ENCODE results near the gene COX17.

COX17 gene

GRCh38 chr3:119690043-119690656 lies 12.9 kb upstream of the COX17 start:
- Histone ChIP-seq H3K4me1 (ENCODE audit: control insufficient read depth, insufficient read depth, low read depth, low read length) (no peaks in the 10 kb centered on the region), H3K27me3 (ENCODE audit: control insufficient read depth in 1 of 2, insufficient read depth in 1 of 2, low read length in 2 of 2) (peaks cover 0 to 3% of the 10 kb centered on the region in 2 experiments), H3K9ac (ENCODE audit: low read length) (no peak overlapping the region), H3K14ac (ENCODE audit: low read length in 2 of 2) (no peak overlapping the region), H3K4ac (ENCODE audit: low read depth in 1 of 2, low read length in 2 of 2) (no peak overlapping the region), H3K23ac (ENCODE audit: low read length in 2 of 2) (no peak overlapping the region), H2AK5ac (ENCODE audit: low read length, severe bottlenecking) (no peak overlapping the region), H3K27ac (ENCODE audit: low read length, poor library complexity, severe bottlenecking) (no peak overlapping the region), H3K18ac (ENCODE audit: low read depth in 1 of 2, low read length in 2 of 2) (no peak overlapping the region), H4K8ac (ENCODE audit: low read length) (no peak overlapping the region), H4K91ac (ENCODE audit: low read length) (no peak overlapping the region), H2BK15ac (ENCODE audit: low read depth, poor library complexity, severe bottlenecking) (no peak overlapping the region), H2BK5ac (ENCODE audit: low read depth, low read length, poor library complexity, severe bottlenecking) (no peak overlapping the region), H3K4me2 (ENCODE audit: low read length, poor library complexity, severe bottlenecking) (no peak overlapping the region), H2BK12ac (ENCODE audit: low read length in 2 of 2) (no peak overlapping the region), H3K9me3 (ENCODE audit: control insufficient read depth, low read length) (no peaks in the 10 kb centered on the region), H2AFZ (ENCODE audit: low read depth, low read length) (no peak overlapping the region), H3K79me1 (replicated peaks; ENCODE audit: low read length, poor library complexity, severe bottlenecking) (no peaks in the 10 kb centered on the region), H3K4me3 (ENCODE audit: insufficient read depth in 1 of 2, low read depth in 1 of 2, low read length in 2 of 2) (no peak overlapping the region), H3K36me3 (ENCODE audit: control insufficient read depth in 1 of 2, insufficient read depth in 2 of 2, low read depth in 1 of 2, low read length in 2 of 2) (no peaks in the 10 kb centered on the region), H2BK120ac (ENCODE audit: low read depth, low read length) (no peak overlapping the region)
- WGBS: 79% methylated on average over 2 of the region's 4 CpGs
- peak; percentile 48 for DNase-seq

GRCh38 chr3:119683421-119683820 lies 6.2 kb upstream of the COX17 start:
- WGBS: no CpG with 5 or more reads among the region's 1 CpG
- H2BK120ac ChIP-seq (ENCODE audit: low read depth, low read length): no peak overlapping the region

GRCh38 chr3:119681279-119681678 lies 4.1 kb upstream of the COX17 start:
- Histone ChIP-seq H3K27ac (ENCODE audit: low read length, poor library complexity, severe bottlenecking) (no peak overlapping the region), H2BK5ac (ENCODE audit: low read depth, low read length, poor library complexity, severe bottlenecking) (no peak overlapping the region), H3K27me3 (ENCODE audit: control insufficient read depth in 1 of 2, insufficient read depth in 1 of 2, low read length in 2 of 2) (peaks cover 0 to 4% of the 10 kb centered on the region in 2 experiments), H3K79me1 (replicated peaks; ENCODE audit: low read length, poor library complexity, severe bottlenecking) (peaks cover 2% of the 10 kb centered on the region), H3K9ac (ENCODE audit: low read length) (no peak overlapping the region), H2AK5ac (ENCODE audit: low read length, severe bottlenecking) (no peak overlapping the region), H2BK15ac (ENCODE audit: low read depth, poor library complexity, severe bottlenecking) (no peak overlapping the region), H2BK120ac (ENCODE audit: low read depth, low read length) (no peak overlapping the region), H3K36me3 (ENCODE audit: control insufficient read depth in 1 of 2, insufficient read depth in 2 of 2, low read depth in 1 of 2, low read length in 2 of 2) (no peaks in the 10 kb centered on the region), H3K4me3 (ENCODE audit: insufficient read depth in 1 of 2, low read depth in 1 of 2, low read length in 2 of 2) (no peak overlapping the region), H3K18ac (ENCODE audit: low read depth in 1 of 2, low read length in 2 of 2) (no peak overlapping the region), H2AFZ (ENCODE audit: low read depth, low read length) (no peak overlapping the region), H2BK12ac (ENCODE audit: low read length in 2 of 2) (no peak overlapping the region), H4K8ac (ENCODE audit: low read length) (no peak overlapping the region), H3K4me1 (ENCODE audit: control insufficient read depth, insufficient read depth, low read depth, low read length) (no peaks in the 10 kb centered on the region), H3K14ac (ENCODE audit: low read length in 2 of 2) (no peak overlapping the region), H3K4me2 (ENCODE audit: low read length, poor library complexity, severe bottlenecking) (no peak overlapping the region), H3K4ac (ENCODE audit: low read depth in 1 of 2, low read length in 2 of 2) (no peak overlapping the region), H4K91ac (ENCODE audit: low read length) (no peak overlapping the region), H3K9me3 (ENCODE audit: control insufficient read depth, low read length) (no peaks in the 10 kb centered on the region), H3K23ac (ENCODE audit: low read length in 2 of 2) (no peak overlapping the region)
- peak; percentile 44 for DNase-seq
- no CpG with 5 or more reads among the region's 1 CpG for WGBS

More at GRCh38 chr3:119683421-119683820, 6.2 kb upstream of the COX17 start:
- Histone ChIP-seq H3K14ac (ENCODE audit: low read length in 2 of 2) (no peak overlapping the region), H3K4ac (ENCODE audit: low read depth in 1 of 2, low read length in 2 of 2) (no peak overlapping the region), H3K23ac (ENCODE audit: low read length in 2 of 2) (no peak overlapping the region), H3K27me3 (ENCODE audit: control insufficient read depth in 1 of 2, insufficient read depth in 1 of 2, low read length in 2 of 2) (peaks cover 0 to 4% of the 10 kb centered on the region in 2 experiments), H3K4me2 (ENCODE audit: low read length, poor library complexity, severe bottlenecking) (no peak overlapping the region), H3K18ac (ENCODE audit: low read depth in 1 of 2, low read length in 2 of 2) (no peak overlapping the region), H2BK5ac (ENCODE audit: low read depth, low read length, poor library complexity, severe bottlenecking) (no peak overlapping the region), H3K4me3 (ENCODE audit: insufficient read depth in 1 of 2, low read depth in 1 of 2, low read length in 2 of 2) (no peak overlapping the region), H3K9me3 (ENCODE audit: control insufficient read depth, low read length) (no peaks in the 10 kb centered on the region), H3K27ac (ENCODE audit: low read length, poor library complexity, severe bottlenecking) (no peak overlapping the region), H2BK12ac (ENCODE audit: low read length in 2 of 2) (no peak overlapping the region), H3K4me1 (ENCODE audit: control insufficient read depth, insufficient read depth, low read depth, low read length) (no peaks in the 10 kb centered on the region), H2AK5ac (ENCODE audit: low read length, severe bottlenecking) (no peak overlapping the region), H3K9ac (ENCODE audit: low read length) (no peak overlapping the region), H2AFZ (ENCODE audit: low read depth, low read length) (no peak overlapping the region), H3K36me3 (ENCODE audit: control insufficient read depth in 1 of 2, insufficient read depth in 2 of 2, low read depth in 1 of 2, low read length in 2 of 2) (no peaks in the 10 kb centered on the region), H3K79me1 (replicated peaks; ENCODE audit: low read length, poor library complexity, severe bottlenecking) (no peaks in the 10 kb centered on the region), H2BK15ac (ENCODE audit: low read depth, poor library complexity, severe bottlenecking) (no peak overlapping the region), H4K91ac (ENCODE audit: low read length) (no peak overlapping the region), H4K8ac (ENCODE audit: low read length) (no peak overlapping the region)
- no peak for DNase-seq

- H3K27ac ChIP-seq (ENCODE audit: low read length, poor library complexity, severe bottlenecking): no peak overlapping the region
- no peak overlapping the region for H3K4me2 ChIP-seq (ENCODE audit: low read length, poor library complexity, severe bottlenecking)
- no peak overlapping the region for H4K91ac ChIP-seq (ENCODE audit: low read length)
- no peak overlapping the region for H2BK12ac ChIP-seq (ENCODE audit: low read length in 2 of 2)
- H3K9me3 ChIP-seq (ENCODE audit: control insufficient read depth, low read length): no peaks in the 10 kb centered on the region
- DNase-seq: no peak
- no peak overlapping the region for H3K9ac ChIP-seq (ENCODE audit: low read length)
- no peak overlapping the region for H3K18ac ChIP-seq (ENCODE audit: low read depth in 1 of 2, low read length in 2 of 2)
- no peak overlapping the region for H3K4me3 ChIP-seq (ENCODE audit: insufficient read depth in 1 of 2, low read depth in 1 of 2, low read length in 2 of 2)
- no peak overlapping the region for H3K4ac ChIP-seq (ENCODE audit: low read depth in 1 of 2, low read length in 2 of 2)
- H2BK5ac ChIP-seq (ENCODE audit: low read depth, low read length, poor library complexity, severe bottlenecking): no peak overlapping the region
- no peaks in the 10 kb centered on the region for H3K4me1 ChIP-seq (ENCODE audit: control insufficient read depth, insufficient read depth, low read depth, low read length)
- H3K79me1 ChIP-seq (replicated peaks; ENCODE audit: low read length, poor library complexity, severe bottlenecking): peaks cover 2% of the 10 kb centered on the region
- peaks cover 0 to 3% of the 10 kb centered on the region in 2 experiments for H3K36me3 ChIP-seq (ENCODE audit: control insufficient read depth in 1 of 2, insufficient read depth in 2 of 2, low read depth in 1 of 2, low read length in 2 of 2)
- no peak overlapping the region for H2BK120ac ChIP-seq (ENCODE audit: low read depth, low read length)
- peaks cover 0 to 4% of the 10 kb centered on the region in 2 experiments for H3K27me3 ChIP-seq (ENCODE audit: control insufficient read depth in 1 of 2, insufficient read depth in 1 of 2, low read length in 2 of 2)
- H2BK15ac ChIP-seq (ENCODE audit: low read depth, poor library complexity, severe bottlenecking): no peak overlapping the region
- no peak overlapping the region for H2AFZ ChIP-seq (ENCODE audit: low read depth, low read length)
- no peak overlapping the region for H2AK5ac ChIP-seq (ENCODE audit: low read length, severe bottlenecking)
- H4K8ac ChIP-seq (ENCODE audit: low read length): no peak overlapping the region
- H3K23ac ChIP-seq (ENCODE audit: low read length in 2 of 2): no peak overlapping the region
- H3K14ac ChIP-seq (ENCODE audit: low read length in 2 of 2): no peak overlapping the region
Measured at GRCh38 chr3:119679874-119680273, 2.7 kb upstream of the COX17 start.

Measured in mesenchymal stem cell (in vitro differentiated cells and primary cell).